Activated CD8-positive, alpha-beta memory T cell treated with anti-CD3 and anti-CD28 coated beads, Interleukin-2, amount 50 U/mL, for 1 hour (primary cell): Measurements from ENCODE around the gene GLYR1.
A peak's percentile ranks its signal among the peaks of the same experiment; 100 is the strongest.

Experiments
- DNase-seq: peaks from one replicate; pipeline ENCODE4 v3.0.0-alpha.2; 2020; ENCODE audit errors: extremely low read depth

GLYR1 gene

DNA sequence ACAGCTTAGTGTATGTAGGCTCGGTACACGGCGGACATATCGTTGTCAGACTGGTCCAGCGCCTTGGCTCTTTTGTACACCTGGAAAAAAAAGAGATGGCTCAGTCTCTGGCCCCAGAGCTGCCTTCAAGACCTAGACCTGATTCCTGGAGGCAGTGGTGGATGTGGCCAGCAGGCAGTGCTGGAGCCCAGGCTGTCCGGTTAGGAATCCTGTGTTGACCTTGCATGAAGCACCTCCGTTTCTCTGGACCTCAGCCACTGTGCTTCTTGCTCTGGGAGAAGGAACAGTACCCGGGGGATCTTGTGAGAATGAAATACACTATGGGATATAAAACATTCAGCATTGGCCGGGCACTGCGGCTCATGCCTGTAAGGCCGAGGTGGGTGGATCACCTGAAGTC is 41.9 kb downstream of the GLYR1 start:
- no peak for DNase-seq

DNA sequence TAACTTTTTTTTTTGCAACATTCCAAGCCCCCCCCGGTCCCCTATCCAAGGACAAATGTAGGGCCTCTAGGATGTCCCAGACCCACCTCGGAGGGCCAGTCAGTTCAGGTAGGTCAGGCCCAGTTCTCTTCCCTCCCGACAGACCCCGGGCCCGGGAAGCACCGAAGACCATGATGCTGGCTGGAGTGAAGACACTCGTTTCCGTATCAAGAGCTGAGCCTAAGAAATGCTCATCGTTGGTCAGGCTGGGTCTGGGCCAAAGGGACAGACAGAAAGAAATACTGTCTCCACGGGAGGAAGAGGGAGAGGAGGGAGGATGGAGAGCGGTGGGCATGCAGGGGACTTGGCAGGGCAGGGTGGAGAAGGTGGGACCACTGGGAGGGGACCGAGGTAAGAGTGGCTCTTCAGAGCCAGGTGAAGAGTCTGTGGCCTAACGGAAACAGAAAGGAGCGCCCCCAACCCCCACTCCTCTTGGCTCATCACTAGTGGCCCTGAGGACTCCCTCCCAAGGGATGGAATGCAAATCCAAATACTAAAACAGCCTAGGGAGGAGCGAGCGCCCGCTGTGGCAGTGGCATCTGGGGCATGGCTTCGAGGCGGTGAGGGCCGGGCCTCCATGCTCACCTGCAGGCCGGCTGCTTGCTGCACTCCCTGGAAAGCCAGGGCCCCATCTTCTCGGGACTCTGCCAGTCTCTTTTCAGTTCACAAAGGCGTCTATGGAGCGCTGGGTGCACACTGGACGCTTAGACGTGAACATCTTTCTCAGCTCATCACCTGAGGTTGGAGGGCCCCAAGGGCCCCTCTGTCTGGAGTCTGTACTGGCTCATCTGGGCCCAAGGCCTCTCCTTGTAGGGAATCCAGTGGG is 43.0 kb downstream of the GLYR1 start:
- no peak for DNase-seq

DNA sequence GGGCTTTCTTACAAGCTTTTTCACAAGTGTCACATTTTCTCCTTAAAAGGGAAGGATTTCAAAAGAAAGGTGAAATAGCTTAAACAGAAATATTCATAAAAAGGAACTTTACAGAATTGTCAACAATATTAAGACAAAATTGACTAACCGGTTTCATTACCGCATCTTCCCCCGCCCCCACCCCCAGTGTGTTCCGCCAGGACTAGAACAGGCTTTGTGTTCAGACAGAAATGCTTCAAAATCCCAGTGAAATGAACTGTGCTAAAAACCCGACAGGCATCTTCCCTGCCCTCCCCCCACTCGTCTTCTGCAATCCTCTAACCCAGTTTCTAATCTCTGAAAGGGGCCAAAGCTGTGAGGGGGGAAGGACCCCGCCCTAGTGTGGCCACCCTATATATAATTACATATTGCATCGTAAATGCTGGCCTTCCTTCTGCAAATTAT is 43.7 kb downstream of the GLYR1 start:
- DNase-seq: no peak

DNA sequence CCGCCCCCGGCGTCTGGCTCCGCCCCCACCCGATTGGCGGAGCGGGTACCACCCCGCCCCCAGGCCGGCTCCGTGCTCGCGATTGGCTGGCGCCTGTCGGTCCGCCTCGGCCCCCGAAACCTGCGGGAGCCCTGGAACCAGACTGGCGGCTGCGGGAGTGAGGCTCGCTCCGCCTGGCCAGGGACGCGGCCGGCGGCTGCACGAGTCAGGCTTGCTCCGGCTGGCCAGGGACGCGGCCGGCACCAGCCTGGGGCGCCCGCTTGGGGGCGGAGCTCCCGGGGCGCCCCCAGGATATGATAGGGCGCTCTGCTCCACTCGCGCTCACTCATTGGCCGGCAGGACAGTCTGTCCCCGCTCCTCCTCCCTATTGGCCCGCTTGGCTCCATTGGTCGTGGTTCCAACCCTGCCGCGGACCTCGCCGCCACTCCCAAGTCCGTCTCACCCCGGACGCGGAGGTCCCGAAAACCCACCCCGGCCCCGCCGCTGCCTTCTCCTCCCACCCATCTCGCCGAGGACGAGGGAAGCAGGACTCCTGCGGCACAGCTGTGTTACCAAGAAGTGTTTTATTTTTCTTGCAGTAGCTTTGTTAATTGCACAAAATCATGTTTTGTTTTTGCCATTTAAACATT is 44.3 kb downstream of the GLYR1 start:
- DNase-seq: peak; percentile 53

DNA sequence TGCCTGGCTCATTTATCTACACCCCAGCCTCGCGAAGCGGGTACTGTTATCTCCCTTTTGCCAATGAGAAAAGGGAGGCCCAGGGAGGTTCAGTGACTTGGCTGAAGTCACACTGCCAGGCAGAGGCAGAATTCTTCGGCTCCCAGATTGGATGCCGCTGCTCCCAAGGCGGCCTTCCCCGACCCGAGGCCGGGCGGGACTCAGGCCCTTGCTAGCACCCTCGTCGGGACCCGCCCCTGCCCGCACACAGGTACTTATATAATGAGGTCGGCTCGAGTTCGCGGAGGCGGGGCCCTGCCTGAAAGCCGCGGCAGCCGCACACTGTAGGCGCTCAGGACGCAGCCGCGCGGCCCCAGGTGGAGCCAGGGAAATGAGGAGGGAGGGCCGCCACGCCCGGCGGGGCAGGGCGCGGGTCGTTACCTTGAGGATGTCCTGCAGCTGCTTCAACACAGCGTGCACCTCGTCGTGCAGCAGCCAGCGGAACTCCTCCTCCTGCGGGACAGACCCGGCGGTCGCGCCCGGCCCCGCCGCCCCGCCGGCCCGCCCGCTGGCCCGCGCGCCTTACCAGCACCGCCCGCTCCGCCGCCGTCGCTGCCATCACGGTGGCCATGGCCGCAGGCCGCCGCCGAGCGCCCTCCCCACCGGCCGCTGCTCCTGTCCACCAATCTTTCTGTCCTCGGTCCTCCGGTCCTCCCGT is 45.0 kb downstream of the GLYR1 start, which contains the start of gene ROGDI:
TSS of gene ROGDI (minus strand) at position 672 of the 697 bp plus-strand sequence. CDS start at position 610, 62 bp downstream.
- DNase-seq: peak; percentile 49

DNA sequence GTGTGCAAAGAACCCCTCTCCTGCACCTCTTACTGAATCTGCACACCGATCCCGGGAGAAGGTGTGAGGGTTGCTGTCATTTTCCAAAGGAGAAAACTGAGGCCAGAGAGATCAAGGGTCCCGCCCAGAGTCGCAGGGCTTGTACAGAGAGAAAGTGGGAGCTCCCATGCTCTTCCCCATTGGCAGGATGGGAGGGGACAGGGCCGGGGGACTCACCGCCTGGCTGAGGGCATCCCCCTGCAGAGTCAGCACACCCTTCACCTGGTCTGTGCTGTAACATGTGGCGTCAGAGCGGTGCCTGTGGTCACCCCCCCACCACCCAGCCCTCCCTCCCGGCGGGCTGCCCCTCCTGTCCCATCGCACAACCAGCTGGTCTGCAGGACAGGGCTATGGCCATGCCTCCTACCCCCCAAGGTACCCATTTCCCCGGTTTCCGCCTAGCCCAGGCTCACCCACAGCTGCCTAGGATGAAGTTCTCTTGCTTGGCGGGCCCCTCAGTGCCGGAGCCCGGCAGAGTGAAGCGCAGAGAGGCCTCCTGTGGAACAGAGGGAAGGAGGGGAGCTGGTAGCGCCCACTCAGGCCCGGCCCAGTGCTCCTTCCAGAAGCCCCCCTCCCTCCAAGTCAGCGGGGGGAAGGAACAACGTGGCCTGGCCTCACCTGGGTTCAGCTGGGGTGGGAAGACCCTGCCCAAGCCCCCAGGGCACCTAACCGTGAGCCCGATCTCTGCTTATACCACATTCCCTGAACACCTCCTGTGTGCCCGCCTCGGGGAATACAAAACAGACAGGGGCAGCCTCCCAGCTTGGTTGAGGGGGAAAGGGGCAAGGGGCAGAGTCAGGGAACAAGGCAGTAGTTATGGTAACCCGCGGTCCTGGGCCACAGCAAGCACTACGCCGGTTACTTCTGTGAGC is 45.8 kb downstream of the GLYR1 start:
- DNase-seq: no peak

DNA sequence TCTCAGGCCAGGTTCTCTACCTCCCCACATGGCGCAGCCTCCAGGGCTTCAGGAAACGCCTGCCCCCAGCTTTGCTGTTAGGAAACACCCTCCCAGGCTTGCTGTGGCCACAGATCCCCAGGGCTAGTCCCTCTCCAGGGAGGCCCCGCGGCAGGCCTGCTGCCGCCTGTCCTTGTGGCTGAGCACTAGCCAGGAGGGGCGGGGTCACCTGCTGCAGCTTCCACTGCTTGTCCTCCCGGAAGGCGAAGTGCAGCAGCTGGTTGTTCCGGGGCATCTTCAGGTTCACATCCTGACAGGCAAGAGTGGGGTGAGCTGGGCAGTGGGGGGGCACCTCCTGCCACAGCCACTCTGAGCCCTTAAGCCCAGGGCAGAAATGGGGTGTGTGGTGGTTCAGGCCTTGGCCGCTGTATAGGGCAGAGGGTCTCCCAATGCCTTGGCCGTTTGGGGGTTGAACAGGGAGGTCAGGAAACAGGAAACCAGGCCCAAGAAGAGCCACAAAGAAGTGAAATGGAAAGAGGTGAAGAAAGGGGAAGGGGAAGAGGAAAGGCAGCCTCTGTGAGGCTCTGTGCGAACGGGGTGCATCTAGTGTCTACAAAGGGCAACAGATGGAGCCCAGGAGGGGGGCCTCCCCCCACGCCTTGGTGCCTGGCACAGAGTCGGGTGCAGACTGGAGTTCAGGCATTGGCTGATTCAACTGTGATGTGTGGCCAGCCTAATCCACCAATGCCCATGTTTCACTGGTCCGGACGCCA is 46.6 kb downstream of the GLYR1 start:
- DNase-seq: no peak

DNA sequence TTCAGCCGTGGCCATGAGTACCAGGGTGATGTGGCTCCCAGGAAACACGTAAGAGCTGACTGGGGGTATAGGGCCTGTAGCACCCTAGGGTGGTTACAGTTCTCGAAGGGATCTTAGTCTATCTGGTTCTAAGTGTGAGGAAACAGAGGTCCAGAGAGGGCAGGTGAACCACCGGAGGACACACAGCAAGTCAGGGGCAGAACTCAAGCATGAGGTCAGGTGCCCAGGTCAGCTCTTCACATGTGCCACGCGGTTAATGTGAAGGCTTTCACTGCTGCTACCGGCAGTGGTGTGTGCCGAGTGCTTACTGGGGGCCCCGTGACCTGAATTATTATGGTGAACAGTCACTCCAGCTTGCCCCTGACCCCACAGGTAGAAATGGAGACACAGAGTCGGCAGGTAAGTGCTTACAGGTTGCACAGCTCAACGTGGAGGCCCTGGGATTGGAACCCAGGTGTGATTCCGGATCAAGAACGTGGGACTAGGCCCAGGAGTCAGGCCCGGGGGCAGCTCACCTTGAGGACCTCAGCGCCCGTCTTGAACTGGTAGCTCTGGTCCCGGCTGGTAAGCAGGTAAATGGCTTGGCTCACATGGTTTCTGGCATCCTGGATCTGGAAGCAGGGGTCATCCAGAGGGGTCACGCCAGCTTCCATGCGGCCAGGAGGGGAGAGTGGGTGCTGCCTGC is 47.8 kb downstream of the GLYR1 start:
- DNase-seq: no peak

DNA sequence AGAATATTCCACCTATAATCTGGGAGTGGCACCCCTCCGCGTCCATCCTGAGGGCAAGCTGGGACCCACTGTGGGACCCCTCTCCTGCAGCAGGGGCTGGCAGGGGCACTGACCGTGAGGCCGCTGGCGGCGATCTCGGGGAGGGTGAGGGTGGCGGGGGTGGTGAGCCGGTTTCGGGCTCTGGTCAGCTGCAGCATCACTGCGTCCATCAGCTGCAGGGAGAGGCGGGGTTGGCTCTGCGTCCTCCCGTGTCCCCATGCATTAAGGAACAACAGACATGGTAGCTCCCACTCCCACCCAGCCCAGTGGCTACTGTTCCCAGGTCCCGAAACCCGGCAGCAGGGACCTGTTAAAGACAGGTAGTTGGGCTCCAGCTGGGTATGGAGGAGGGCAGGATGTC is 48.6 kb downstream of the GLYR1 start:
- no peak for DNase-seq

DNA sequence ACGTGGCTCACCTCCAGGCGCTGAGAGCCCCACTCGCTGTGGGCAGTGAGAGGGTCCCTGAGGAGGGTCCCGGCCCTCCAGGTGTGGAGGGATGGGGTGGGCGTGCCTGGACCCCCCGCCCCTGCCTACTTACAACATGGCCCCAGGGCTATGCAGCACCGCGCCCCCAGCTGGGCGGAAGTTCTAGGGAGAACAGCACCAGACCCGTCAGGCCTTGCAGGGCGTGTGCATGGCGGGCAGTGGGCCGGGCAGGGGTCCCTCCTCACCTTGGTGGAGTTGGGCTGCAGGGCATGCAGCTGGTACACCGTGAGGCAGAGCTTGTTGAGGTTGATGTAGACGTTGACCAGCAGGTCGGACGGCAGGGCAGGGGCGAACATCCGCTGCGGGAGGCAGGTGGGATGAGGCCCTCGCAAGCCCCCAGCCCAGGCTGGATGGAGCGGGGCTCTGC is 49.3 kb downstream of the GLYR1 start:
- DNase-seq: no peak

DNA sequence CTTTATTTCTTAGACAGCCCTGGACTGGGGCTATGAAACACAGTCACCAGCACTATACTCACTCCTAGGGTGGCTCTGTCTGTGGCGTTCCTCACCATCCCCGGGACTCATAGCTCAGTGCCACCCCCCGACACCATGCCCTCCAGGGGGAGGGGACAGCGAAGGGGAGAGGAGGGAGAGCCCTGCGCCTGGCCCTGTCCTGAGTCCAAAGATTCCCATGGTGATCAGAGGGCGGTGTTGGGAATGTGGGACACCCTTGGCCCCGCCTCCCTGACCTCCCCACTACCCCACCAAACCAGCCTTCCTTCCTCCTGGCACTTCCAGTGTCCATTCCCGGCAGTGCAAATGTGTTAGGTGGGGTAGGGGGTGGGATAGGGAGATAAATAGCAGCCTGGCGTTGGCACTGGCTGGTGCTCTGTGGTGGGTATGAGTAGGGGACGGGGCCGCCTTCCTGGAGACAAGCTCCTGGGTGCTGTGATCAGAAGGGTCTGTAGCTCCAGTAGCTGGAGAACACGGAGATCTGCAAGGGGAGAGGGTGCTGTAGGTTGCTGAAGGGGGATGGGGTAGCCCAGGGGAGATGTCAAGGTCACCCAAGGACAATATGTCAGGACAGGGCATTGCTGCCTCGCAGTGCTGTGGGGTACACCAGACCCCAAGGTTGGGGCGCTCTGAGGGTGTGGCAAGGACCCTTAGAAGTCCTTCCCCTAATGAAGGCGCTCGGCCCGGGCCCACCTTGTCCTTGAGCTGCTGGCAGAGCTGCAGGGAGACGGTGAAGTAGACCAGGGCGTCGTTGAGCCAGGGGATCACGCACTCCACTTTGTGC is 49.9 kb downstream of the GLYR1 start:
- DNase-seq: no peak

DNA sequence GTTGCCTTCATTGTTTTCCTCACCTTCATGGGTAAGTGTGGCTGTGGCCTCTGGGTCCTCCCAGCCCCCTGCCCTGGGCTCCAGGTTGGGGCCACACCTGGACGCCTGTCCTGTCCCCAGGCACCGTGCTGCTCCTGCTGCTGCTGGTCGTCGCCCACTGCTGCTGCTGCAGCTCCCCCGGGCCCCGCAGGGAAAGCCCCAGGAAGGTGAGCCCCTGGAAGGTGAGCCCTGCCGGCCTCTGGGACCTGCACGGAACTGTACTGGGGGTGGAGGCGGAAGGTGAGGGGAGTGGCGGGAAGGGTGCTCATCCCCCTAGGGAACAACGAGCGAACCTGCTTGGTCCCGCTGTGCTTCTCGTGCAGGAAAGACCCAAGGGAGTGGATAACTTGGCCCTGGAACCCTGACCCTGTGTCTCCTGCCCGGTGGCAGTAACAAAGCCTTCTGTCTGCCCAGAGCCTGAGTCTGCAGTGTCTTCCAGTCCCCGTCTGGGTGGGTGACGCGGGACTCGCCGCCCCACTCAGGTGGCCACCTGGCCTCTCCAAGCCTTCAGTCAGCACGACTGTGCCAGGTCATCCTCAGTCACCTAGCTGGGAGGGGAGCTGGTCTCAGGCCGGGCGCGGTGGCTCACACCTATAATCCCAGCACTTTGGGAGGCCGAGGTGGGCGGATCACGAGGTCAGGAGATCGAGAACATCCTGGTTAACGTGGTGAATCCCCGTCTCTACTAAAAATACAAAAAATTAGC is 51.1 kb downstream of the GLYR1 start:
- no peak for DNase-seq

DNA sequence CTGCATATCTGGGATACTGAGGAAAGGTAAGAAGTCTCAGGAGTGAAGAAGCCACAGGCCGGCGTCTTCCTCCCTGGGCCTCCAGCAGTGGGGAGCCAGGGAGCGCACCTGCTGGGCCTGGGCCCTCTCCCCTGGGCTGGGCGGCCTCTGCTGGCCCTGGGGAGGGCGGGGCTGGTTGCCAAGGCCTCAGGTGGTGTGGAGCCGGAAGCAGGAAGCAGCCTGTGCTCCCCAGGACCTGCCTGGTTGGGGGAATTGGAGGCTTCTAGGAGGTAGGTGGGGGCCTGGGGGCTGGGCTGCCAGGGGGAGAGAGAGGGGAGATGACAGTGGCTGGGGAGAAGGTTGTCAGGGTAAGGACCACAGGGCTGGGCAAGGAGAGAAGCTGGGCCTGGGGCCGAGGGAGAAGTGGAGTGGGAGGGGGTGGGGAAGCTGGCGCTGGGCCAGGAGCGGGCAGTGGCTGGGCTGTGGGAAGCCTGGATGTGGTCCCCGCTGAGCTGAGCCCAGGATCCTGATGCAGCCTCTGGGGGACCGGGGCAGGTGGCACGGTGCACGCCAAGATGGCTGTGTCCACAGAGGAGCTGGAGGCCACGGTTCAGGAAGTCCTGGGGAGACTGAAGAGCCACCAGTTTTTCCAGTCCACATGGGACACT is 51.8 kb downstream of the GLYR1 start, which contains the start of gene SMIM22:
TSS of gene SMIM22 (plus strand) at position 189 of the 647 bp plus-strand sequence. CDS start at position 555, 366 bp downstream.
- DNase-seq: no peak

DNA sequence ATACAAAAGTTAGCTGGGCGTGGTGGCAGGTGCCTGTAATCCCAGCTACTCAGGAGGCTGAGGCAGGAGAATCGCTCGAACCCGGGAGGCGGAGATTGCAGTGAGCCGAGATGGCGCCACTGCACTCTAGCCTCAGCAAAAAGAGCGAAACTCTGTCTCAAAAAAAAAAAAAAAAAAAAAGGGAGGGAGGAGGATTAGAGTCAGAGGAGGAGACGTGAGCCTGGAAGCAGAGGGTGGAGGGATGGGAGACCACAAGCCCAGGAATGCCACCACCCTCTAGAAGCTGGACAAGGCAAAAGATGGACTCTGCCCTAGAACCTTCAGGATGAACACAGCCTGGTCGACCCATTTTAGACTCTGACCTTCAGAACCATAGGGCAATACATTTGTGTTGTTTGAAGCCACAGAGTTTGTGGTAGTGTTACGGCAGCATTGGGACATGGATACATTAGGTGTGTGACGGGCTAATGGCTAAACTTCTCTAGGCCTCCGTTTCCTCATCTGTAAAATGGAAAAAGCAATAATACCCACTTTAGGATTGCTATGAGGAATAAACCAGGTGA is 54.1 kb downstream of the GLYR1 start:
- DNase-seq: no peak

DNA sequence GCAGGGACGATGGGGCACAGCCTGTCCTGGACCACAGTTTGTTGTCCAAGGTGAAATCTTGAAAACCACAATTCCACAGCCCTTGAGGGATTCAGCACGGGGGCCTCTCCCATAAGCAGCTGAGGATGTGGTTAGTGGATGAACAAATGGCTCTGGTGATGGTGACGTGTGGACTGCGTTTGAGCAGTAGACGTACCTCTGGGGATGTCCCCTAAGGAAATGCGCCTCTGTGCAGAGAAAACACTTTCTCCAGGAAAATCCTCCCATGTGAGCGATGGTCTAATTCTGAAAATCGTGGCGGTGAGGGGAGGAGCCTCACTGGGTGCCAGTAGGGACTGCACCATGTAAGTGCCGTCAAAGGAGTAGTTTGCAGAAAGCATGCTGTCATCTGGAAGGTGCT is 56.2 kb downstream of the GLYR1 start:
- DNase-seq: no peak

DNA sequence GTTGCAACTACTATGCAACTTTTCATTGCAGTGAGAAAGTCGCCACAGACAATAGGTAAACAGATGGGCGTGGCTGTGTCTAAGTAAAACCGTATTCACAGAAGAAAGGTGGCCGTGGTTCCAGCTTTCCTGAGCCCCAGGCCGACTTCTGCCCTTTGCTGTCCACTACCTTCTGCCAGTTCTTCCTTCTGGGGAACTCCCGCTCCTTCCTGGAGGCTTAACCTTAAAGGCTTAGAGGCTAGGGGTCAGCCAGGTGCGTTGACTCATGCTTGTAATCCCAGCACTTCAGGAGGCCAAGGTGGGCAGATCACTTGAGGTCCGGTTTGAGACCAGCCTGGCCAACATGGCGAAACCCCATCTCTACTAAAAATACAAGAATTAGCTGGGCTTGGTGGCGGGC is 56.8 kb downstream of the GLYR1 start:
- DNase-seq: no peak

DNA sequence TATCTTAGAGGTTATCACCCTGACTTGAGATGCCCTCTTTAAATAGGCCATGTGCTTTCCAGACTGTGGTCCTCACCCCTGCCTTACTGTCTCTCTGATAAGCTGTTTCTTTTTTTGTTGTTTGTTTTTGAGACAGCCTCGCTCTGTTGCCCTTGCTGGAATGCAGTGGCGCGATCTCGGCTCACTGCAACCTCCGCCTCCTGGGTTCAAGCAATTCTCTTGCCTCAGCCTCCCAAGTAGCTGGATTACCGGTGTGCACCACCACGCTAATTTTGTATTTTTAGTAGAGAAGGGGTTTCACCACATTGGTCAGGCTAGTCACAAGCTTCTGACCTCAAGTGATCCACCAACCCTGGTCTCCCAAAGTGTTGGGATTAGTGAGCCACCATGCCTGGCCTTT is 58.2 kb downstream of the GLYR1 start:
- no peak for DNase-seq

DNA sequence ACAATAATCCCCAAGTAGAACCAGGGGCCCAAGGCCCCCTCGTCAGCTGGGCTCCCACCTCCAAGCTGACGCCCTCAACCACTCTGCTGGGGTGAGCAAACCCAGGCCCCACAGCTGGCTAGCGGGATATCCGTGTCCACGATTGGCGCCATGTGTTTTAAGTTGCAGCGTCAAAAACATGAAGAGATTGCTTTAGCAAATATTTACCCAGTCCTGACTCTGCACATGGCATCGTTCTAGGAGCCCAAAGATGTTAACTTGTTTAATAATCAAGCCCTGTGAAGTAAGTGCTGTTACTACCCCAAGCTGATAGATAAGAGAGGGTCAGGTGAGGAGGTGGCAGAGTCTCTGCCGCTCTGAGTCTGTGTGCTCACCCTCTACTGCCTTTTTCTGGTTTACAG is 58.6 kb downstream of the GLYR1 start:
- DNase-seq: no peak
